EL (cell line): Measurements from ENCODE around the gene RAB6B.

Experiments
- DNase-seq: peaks from one replicate; pipeline ENCODE4 v3.0.0-alpha.2; 2016

RAB6B gene

DNA sequence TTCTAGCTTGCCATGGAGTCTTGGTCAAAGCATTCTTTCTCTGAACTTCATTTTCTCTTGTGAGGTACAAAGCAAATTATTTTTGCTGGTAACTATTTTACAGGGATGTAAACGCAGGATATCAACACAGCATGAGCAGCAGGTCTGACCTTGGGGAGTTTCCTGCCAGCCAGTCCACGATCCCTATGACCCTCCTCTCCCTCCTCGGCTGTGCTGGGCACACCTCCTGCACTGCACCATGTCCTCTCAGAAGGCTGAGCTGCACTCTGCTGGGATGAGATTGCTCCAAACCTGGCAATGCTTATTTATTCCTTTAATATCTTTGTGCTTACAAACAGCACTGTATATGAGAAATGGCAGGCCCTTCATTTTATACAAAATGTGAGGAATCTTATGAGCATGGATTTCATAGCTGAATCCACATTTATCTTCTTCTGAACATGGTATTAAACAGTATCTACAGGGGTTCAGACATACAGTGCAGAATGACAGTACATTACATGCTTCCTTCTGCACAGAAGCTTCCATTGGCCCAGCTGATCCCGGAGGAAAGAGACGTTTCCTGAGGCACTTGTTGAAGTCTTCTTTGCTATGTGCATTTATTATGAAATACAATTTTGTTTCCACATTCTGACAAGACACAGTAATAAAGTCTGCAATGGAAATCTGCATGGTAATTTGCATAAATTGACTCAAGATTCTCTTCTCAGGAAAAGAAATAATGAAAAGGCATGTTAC, 41.2 kb downstream of the RAB6B start:
- no peak for DNase-seq

DNA sequence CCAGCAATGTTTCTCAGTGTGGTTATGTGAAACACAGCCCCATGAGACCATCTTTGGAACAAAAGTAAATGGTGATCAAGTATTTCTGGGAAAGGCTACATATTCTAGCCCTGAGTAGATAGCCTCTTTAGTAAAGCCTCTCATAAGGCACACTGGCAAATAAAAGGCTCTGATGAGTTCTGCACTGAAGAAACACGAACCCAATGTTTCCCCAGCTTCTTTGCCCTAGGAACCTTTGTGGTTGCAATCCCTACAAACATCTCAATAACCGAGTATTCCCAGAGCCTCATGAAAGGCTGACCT, 41.8 kb downstream of the RAB6B start:
- DNase-seq = no peak

DNA sequence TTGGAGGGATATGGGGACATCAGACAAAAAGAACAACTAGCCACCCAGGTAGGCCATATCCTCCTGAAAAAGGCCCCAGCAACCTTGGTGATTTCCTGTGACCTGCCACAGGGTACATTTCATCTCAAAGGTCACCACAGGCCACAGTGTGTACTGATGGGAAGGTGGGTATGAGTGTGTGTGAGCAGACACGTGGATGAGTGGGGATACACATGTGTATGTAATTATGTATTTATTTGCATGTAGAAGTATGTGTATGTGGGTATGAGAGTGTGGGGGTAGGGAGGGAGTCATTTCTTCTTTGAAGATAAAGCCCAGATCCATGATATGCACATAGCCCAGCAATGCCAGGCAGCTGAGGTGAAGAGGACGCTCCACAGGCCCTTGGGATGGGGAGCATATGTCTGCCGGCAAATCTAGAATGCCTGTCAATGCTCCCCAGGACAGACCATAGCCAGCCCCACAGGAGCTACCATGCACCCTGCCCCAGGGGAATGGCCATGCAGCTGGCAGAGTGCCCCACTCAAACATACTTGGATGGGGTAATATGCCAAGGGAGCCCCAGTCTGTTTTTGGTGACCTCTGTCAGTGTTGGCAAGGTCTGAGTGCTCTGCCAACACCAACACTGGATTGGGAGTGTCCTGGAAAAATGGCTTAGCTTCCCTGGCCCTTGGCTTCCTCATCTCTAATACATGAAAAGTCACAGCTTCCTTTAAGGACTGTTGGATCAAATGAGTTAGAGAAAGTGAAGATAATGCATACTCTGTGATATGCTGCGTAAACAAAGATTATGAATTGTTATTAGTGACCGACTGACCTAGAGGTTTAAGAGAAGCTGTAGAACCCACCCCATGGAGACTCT, 42.4 kb downstream of the RAB6B start:
- DNase-seq = no peak

- DNase-seq = no peak
Observed at GRCh38 chr3:133851931-133852330, 43.8 kb downstream of the RAB6B start.

DNA sequence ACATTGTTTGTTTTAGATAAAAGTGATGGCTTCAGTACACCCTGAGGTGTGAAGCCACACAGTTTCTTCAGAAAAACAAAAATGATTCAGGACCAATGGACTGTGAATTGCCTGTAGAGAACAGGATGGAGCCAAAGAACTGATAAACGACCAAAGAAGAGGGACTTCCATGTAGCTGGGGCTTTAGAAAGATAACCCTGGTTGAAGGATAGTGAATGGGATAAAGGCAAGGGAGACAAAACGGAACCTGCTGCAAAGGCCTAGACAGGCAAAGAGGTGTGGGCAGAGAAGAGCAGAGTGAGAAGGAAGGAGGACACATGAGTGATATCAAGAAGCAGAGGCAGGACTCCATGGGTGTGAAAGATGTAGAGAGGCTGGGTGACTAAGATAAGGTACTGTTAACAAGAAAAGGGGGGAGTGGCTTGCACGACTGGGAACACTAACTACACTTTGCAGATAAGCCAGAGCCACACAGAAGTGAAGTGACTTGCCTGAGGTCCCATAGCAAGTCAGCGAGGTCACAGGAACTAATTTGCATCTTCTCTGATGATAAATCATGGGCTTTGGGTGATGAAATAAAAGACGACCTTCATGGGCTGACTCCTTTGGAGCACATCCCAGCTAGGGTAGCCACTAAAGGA, 44.3 kb downstream of the RAB6B start:
- no peak for DNase-seq

DNA sequence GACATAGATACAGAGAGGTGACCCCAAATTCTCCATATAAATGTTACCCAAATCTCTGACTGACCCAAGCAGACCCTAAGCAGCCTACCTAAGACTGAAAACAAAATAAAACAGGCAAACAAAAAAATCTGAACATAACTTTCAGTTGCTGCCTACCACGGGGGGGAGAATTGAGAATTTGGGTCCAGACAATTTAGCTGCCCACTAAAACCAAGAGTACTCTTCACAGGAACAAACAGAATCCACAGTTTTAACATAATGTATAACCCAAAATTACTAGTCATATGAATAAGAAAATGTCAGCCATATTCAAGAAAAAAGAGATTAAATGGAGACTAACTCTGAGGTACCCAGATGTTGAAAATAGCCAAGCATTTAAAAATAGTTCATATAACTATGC, 45.6 kb downstream of the RAB6B start:
- no peak for DNase-seq

DNA sequence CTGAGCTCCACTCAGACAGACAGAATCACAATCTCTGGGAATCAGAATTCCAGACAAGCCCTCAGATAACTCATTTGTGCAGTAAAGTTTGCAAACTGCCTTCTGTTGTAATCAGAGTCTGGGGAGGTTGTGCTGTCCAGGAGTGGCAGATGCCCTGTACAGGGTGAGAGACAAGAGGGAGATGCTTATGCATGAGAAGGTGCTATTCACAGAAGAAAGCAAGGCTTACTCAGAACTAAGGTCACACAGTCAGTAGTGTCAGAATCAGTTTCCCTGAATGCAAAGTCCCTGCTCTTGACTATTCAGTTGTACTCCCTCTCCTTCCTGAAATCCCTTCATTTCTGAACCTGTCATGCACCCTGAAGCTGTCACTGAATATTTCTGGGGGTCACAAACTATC, 46.3 kb downstream of the RAB6B start:
- DNase-seq = no peak

DNA sequence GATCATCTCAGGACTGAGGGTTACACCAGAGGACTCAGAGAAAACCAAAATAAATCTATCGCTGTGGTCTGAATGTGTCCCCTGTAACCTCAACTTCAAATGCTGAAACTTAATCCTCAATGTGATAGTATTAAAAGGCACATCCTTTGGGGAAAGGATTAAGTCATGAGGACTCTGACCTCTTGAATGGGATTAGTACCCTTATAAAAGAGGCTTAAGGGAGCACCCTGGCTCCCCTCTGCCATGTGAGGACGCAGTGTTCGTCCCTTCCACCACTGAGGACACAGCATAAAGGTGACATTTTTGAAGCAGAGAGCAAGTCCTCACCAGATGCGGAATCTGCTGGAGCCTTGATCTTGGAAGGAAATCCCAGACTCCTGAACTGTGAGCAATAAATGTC, 50.6 kb downstream of the RAB6B start:
- no peak for DNase-seq

- peak; percentile 89 for DNase-seq
Observed at GRCh38 chr3:133843634-133844033, 52.0 kb downstream of the RAB6B start.

DNA sequence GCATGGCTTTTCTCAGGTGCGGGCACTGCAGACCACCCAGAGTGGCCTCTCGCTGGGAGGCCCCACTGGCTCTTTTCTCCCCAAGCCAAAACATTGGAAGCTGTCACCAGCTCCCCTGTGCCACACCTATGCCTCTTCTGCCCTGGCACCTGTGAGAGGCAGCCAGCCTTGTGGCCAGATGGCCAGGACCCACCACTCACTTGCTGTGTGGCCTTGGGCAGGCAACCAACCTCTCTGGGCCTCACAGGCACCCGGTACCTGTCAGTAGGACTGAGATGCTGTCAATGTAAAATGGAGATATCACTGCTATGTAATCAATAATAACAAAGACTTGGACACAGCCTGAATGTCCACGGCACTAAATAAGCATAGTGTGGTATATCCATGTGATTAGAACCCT, 53.5 kb downstream of the RAB6B start:
- DNase-seq = no peak

DNA sequence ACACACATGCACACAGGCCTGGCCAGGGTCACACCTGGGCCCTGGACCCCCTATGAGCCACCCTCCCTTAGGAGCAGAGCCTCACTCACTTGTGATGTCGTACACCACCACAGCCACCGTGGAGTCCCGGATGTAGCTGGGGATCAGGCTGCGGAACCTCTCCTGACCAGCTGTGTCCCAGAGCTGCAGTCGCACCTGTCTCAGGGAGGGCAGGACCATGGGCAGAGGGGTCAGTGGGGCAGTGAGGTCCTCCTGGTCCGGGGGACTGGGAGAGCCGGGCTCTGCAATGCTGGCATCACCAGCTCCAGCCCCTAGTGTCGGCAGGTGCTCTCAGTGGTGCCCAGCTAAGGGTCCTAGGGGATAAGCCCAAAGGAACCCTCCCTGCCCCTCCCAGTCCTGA, 54.5 kb downstream of the RAB6B start:
- DNase-seq = no peak

DNA sequence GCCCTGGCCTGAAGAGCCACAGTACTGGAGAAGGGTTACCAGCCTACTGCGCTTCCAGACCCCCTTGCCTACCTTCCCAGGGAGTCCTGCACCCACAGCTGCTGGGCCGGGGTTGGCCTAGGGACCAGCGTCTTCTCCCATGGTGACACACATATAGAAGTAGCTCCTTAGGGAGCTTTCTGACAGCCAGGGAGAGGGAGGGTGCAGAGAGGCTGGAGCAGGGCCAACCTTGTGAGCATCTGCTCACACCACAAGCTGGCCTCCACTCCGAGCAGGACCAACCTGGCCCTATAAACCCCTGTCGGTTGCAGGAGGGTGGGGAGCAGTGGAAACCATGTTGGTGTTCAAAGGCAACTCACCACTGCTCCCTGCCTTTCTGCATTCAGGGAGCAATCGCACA, 54.9 kb downstream of the RAB6B start:
- no peak for DNase-seq

- no peak for DNase-seq
Observed at GRCh38 chr3:133840055-133840737, 55.5 kb downstream of the RAB6B start.

DNA sequence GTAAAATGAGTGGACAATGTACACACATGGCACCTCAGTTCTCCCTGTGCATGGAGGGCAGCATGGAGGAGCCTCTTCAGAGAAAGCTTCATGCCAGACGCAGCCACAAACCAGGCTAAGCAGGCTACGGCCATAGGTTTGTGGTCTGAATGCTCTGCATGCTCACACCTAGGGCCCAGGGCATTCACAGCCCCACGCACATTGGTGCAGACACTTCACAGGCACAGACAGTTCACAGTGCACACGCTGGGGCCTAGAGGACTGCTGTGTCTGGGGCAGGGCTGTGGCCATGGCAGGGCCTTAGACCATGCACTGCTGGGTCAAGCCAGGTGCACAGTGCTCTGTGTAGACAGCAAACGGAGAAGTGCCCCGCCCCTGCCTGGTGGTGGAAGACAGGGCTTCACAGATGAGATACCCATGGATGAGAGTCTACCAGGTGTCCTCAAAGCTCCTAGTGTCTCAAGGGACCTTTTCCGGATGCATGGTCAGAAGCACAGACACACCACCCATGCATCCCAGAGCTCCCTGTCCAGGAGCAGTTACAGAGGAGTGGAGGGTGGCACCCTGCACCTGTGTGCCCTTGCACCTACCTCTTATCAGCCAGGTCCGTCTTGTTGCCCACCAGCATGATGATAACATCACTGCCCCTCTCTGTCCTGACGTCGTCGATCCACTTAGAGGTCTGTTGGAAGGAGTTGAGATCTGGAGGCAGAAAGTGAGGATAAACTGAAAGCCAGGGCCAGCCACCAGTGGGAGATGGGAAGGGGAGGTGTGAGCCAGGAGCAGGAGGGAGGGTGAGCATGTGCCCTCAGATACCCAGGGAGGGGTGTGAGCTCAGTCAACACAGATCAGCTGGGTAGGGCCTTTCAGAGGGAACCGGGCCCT, 56.5 kb downstream of the RAB6B start:
- DNase-seq = no peak

DNA sequence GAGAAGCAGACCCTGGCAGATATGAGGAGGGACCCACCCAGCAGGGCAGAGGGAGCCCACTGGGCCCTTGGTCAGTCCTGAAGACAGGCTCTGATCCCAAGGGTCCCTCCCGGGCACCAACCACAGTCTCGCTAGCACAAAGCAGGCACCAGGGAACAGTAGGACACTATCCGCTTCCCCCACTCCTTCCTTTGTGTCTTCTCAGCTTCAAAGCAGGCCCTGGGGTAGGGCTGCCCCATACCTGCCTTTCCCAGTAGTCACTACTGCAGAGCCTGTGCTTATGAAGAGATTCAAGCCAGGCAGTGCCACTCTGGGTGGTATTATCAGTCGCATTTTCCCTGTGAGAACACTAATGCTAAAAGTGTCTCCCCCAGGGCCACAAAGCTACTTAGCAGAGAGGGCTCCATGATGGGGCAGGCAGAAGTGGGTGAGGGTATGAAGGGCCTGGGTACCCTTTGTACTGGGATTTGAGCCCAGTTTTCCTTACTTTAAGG, 57.3 kb downstream of the RAB6B start:
- DNase-seq = no peak

DNA sequence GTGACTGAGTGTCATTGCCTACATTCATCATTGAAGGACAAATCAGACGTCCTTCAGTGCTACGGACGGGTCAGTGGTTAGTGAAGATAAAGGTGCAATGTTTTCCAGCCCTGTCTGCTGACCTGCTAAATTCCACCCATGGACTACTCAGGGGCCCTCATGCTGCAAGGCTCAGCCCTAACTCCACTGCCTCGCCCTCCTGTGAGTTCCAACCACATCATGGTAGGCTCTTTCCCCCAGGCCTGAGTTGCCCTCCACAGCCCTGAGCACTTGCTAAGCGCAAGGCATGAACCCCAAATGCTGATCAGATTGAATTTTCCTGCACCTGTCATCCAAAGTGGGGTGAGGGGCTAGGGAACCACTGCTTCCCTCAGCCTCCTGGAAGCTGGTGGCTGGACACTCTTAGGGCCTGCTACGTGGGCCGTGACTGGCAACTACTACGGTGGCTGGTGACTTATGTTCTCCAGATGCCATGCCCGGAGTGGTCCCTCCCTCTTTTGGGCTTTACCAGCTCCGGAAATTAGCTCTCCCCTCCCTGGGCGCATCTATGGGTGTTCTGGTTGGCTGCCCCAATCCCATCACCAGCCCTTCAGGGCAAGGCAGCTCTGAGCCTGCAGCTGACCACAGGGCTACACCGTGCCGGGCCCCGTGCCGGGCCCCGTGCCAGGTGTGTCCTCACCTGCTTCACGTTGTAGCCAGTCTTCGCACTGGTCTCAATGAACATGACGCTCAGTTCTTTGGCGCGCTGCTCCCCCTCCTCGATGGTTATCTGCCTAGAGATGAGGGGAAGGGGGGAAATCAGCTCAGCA, 58.0 kb downstream of the RAB6B start:
- DNase-seq = no peak

DNA sequence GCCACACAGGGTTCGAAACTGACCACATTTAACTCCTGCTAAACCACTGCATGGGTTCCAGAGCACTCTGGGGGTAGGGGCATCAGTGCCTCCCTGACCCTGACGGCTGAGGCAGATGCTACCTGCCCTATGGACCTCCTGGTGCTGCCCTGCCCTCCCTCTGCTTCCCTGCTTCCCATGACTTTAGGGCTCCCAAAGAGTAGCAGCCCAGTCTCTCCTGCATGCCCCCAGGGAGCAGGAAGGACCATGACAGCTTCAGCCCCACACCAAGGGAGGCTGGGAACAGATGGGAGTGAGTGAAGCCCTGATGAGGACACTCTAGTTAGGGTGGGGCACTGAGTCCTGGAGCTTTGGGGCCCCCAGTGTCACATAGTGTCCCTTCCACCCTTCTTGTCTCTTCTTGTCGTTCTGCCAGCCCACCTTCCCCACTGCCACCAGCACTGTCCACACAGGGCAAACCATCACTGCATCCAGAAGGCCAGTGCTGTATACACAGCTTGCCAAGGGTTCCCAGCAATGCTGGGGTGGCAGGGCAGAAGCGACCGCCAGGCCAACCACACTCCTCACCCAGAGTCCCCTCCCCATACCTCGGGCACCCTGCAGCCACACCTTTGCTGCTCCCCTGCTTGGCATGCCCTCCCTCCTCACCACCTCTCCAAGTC, 59.1 kb downstream of the RAB6B start:
- DNase-seq = no peak

DNA sequence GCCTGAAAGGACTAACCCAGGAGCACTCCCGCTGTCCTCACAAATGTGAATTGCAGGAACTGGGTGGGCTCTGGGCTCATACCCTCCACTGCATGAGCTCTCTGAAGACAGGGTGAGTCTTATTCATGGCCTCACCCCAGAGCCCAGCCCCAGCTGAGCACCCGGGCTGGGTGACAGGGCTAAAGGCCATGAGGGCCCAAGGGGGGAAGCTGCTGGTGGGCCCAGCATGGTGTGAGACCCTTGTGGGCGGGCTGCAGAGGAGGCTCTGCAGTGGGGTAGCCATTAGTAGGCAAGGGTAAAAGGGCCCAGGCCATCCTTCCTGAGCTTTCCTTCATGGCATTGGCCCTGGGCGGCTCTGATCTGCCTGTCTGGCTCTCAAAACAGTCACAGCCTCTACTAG, 59.7 kb downstream of the RAB6B start:
- DNase-seq = no peak

GRCh38 chr3:133835418-133835743, 60.3 kb downstream of the RAB6B start:
- DNase-seq = no peak

DNA sequence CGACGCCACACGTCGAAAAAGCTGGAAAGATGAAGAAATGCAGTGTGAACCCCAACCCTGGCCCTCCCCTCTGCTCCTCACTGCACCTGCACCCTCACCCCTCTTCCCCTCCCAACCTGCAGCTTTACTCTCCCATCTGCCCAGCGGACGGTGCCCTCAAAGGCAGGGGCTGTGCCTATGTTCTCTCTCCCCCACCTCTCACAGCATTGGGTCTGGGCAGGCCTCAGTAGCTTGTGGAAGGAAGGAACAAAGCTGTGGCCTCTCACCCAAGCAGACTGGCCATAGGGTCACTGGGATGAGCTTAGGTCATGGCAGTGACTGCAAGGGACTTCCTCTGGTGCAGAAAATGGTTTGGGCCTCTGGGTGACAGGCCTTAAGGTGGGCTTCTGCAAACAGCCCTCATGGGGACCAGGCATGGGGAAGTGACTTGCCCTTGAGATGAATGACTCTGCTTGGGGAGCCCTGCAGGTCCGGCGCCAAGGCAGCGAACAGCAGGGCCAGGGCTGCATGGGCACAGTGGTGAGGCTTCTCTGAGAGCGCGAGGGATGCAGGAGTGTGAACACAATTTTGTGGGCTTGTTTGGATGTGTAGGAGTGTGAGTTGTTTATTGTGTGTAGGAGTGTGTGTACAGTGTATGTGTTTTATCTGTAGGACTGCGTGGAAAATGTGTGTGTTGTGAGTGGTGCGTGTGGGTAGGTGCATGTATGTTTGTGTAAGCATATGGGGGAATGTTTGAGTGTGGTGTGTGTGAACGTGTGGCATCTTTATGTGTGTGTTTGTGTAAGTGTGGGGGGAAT, 60.9 kb downstream of the RAB6B start:
- no peak for DNase-seq
